C1 segment of cervical spinal cord (tissue), 14 donors: ENCODE measurements around the gene AURKAIP1.
"Not testable (repeated sequence)": the region's sequence is repeated elsewhere in the genome, so short reads cannot be mapped to it uniquely, and the experiment has no call there.

Experiments
- DNase-seq, 14 donors: peaks; one replicate each; lab custom pipeline; 2025; lab: John Stamatoyannopoulos, UW

Gene AURKAIP1

DNA sequence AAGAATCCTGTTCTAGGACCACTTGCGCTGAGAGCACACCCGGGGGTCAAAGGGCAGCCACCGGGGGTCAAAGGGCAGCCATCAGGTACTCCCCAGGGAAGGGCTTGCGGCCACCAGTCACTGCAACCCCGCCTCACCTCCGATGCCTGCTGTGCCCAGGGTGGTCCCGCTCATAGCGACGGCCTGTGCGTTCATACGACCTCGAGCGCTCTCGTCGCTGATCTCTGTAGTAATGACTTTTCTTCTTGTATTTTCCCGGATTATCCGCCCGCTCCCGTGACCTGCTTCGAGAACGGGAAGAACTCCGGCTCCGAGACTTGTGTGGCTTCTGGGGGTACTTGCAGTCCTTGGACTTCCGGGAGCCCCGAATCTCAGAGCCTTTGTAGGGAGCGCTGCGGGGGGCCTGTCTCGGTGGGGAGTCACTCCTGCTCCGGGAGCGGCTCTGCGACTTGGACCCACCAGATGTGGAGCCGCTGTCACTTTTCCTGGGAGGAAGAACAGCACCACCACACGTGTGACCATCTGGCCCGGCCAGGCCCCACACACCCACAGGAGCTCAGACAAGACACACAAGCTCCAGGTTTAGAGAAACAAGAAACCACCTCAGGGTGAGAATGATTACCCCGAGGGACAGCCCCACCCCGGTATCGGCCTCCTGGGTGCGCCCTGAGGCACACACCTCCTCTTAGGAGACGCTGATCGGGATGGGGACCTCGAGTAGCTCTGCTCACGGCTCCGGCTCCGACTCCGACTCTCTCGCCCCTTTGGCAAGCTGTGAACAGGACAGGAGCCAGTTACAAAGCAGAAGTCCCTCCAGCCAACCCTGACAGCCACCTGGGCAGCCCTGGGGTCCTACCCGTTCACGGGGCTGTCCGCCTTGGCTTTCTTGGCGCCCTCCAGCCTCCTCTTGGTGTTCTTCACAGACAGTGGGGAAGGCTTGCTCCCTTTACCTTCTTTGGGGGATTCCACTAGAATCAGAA lies 12.4 kb upstream of the AURKAIP1 start:
- no peak for DNase-seq

DNA sequence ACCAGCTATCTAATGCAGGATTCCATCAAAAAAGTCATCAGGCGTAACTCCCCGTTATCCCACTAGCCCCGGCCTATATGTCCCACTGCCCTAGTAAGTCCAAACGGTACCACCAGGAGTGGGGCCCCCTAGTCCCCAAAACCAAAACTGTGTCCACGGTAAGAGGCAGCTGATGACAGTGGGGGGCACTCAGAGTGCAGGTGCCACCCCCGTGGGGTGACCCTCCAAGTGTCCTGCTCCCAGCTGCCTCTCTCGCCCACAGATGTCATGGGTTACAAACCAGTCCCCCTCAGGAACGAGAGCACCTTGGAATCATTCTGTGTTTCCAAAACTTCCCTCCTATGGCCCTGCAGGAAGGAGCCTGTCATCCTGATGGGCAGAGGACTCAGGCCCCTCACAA lies 10.9 kb upstream of the AURKAIP1 start:
- DNase-seq = no peak

DNA sequence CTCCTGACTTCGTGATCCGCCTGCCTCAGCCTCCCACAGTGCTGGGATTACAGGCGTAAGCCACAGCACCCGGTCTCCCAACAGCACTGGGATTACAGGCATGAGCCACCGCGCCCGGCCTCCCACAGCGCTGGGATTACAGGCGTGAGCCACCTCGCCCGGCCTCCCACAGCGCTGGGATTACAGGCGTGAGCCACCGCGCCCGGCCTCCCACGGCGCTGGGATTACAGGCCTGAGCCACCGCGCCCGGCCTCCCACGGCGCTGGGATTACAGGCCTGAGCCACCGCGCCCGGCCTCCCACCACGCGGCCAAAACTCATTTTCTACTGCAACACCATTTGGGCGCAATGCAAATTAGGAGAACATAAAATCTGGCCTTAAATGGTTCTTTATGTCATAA lies 10.3 kb upstream of the AURKAIP1 start:
- DNase-seq = not testable (repeated sequence)

DNA sequence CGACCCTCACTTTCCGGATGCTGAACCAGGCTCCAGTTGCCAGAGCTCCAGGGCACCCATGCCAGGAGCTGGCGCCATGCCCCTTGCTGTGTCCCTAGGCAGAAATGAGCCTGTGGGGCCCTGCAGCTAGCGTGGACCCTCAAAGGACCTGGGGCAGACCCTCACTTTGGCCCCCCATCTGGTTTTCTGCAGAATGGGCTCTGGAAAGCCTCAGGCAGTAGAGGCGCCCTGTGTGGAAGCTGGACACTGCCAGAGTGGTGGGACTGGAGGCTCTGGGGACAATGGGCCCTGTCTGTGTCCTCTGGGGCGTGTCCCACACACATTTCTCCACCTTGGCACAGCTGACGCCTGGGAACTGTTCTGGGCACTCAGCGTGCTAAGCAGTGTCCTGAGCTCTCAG lies 6.3 kb upstream of the AURKAIP1 start:
- no peak for DNase-seq

DNA sequence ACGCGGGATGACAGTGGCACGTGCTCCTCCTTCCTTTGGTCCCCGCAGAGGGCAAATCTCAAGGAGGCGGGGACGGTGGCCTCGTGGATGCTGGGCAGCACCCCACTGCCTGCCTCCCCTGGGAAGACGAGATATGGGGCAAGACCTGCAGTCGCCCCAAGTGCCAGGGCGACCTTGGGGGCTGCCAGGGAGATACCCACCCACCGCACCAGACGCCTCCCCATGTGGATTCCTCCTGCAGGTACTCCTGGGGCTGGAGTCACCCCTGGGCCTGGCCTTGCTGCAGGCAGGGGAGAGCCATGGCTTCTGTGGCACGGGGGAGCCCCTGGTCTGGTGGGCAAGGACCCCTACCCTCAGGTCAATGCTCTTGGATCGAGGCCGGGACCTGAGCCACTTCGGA lies 5.9 kb upstream of the AURKAIP1 start:
- DNase-seq = no peak

DNA sequence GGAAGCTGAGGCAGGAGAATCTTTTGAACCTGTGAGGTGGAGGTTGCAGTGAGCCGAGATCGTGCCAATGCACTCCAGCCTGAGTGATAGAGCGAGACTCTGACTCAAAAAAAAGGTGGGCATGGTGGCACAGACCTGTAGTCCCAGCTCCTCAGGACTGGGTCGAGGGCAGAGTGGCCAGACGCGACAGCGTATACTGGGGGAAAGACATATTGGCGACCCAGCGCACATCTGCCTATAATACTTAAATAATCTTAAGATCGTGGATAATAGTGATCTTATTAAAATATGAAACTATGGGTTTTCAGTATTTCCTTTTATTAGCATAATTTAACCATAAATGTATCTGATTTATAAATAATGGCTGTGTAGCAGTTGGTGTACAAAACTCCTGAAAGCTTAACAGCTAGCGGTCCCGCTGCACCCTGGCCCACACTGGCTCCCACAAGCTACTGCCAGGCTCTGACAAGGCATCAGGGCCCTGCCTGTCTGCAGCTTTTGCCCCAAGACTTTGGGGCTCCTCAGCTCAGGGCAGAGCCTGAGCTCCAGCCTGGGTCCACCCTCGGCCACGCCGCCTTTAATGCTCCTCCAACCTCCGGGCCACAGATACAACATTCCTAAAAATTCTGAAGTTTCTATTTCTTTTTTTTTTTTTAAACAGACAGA lies 2.7 kb upstream of the AURKAIP1 start:
- DNase-seq = no peak

DNA sequence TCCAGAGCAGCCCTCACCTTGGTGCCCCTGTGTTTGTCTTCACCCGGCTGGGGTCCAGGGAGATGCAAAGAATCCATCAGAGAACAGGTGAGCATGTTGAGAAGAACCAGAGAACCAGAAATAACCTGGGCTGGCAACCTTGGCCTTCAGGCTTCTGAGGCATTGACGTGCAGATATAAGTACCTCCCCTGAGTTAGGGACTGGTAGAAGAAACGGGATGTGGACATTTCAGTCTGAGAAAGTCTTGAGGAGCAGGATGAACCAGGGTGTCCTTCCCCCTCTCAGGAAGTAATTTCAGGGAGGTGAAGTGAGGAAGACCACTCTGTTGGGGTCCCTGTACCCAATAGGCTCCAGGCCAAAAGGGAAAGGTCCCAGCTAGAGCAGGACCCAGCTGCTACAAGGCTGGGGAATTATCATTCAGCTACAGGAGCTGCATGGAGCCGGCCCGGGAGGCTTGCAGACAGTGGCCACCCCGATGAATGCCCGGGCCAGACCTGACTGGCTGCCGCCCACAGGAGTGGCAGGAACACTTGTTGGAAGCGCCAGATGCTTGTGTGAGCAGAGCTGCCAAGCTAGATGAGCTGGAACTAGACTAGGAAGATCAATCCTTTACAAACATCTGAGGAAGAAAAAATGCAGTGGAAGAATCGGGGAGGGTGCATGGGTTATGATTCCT lies 1.7 kb upstream of the AURKAIP1 start:
- DNase-seq = no peak

DNA sequence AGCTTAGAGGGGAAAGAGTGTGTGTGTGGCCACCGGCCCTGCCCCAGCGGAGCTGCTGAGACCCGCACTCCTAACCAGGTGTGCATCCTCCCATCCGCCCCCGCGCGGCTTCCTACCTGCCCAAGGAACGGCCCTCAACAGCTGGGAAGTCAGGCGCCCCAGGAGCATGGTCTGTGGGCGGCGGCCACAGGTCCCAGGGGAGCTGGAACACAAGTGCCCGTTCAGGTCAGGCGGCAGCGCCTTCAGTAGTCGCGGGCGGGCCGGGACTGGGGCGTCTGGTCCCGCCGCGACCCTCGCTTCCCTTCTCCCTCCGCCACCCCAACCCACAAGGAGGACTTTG lies 448 bp downstream of the AURKAIP1 start:
- DNase-seq = no peak

DNA sequence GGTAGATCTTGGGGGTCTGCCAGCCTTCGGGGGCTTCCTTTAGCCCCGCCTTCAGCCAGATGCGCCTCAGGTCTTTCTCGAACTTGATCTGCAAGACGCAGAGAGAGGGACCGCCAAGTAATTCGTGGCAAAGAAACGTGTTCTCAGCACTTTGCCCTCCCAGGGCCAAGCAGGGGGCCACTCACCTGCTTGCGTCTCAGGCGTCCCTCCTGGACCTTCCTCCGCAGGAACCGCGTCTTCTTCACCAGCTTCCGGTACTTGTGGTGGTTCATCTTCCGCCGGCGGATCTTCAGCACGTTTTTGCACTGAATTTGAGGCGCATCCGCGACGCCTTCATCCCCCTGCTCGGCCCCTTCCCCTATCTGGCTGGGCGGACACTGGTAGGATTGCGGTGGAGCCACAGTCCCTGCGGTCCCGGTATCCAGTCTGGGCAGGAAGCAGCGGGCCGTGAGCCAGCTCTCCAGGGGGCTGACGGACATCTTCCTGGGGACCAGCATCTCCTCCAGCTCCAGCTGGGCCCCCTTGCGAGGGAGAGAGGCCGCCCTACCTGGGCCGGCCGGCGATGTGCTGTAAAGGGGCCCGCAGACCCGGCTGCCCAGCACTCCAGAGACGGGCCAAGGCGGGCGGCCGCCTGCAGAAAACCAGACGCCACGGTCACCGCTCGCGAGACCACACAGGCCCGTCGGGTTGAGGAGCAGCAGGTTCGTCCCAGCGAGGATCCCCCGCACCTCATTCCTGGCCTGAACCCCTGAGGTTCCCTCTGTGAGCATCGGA lies 1.0 kb downstream of the AURKAIP1 start:
- DNase-seq = no peak

DNA sequence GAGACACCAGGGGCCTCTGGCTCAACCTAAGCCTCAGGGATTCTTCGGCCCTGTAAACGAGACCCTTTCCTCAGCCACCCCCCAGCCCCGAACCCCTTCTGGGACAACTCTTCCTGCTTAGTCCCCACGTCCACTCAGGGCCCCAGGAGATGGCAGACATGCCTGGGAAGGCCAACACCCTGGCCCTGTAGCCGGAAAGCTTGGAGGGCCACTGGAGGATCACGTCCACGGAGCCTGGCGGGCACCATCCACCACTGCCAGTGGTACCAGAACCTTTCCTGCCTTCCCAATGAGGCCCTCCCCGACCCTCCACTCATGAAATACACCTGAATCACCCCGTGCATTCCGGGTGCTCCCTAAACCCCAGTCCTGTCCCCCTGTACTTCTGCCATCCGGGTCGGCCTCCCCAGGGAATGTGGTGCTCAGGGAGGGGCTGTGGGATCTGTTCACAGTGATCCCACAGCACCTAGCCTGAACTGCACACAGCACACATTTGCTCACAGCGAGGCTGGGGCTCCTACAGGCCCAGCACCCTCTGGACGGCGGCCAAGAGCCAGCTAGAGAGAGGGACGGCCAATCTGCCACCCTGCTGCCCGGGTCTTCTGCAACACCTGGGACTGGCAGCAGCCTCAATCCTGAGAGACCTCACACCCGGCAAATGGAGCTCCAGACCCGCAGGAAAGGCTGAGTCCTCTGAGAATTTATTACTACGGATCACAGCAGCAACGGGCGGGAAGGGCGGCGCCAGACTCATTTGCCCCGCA lies 1.8 kb downstream of the AURKAIP1 start:
- DNase-seq = no peak

DNA sequence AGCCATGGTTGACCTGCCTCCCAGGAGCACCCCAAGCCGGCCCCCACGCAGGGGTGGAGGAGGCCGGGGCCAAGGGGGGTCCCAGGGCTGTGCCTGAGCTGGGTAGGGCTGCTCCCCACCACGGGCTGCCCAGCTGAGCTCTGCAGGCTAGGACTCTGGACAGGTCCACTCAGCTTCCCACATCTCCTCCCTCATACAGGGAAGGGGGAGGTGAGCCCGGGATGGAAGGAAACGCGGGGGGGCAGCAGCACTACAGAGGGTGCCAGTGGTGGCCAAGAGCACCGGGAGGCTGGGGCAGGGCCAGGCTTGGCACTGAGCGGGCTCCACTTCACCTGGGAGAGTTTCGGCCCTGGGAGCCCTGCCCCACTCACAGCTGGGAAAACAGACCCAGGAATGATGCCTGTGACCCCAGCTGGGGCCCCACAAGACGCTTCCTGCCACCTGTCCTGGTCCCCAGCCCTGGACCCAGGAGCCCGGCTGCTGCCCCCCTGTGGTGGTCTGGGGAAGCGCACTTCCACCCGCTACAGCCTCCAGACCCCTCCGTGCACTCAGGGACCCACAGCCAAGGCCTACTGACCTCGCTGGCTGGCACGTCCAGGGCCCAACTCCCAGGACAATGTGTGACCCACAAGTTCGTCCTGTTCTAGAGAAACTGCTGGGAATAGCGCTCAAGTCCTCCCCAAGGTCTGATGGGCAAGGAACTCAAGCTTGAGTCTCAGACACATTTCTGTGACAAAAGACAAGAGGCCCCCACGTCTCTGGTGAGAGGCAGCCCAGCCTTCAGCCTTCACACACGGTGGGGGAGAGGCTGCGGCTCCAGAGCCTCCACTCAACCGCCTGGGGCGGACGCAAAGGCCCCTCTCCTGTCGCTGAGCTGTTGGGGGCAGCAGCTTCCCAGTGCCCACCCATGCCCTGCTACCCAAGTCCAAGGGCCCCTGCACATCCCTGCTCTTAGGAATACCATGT lies 3.0 kb downstream of the AURKAIP1 start:
- DNase-seq = peak in 5 of 14 donors; percentile 15 to 49 (median 20)

DNA sequence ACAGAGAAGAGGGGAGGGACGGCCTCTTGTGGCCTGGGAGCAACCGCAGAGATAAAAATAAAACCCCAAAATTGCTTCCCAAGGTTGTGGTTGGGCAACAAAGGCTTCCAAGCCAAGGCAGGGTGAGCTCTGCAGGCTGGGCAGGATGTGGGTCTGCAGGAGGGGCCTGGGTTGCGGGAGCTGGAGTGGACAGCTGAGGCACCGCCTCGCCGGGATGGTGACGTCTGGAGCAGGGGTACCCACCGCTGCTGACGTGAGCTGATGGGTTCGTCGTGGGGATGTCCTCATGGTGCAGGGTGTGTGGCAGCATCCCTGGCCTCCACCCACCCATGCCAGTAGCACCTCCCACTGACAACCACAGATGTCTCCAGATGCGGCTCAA lies 3.7 kb downstream of the AURKAIP1 start:
- DNase-seq = no peak

DNA sequence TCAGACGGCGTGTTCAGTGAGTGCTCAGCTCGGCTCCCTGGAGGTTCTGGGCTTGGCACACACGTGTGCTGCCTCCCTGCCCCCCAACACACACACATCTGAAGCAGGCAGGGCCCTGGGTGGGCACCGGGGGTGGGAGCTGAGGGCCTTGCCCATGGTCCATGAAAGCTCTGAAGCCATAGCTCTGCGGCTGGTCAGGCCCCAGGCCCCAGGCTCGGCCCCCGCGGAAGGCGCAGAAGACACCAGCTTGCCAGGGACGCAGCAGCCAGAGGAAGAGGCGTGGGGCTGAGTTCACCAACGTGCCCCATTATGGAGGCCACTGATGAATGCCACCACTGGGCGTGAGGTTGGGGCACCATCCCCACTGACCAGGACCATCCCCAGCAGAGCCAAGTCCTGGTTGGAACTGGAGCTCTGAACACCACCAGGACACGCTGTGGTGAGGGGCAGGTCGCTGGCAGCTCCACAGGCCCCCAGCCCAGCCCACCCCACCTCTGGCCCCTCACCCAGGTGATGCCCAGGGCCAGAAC lies 4.2 kb downstream of the AURKAIP1 start:
- DNase-seq = no peak

DNA sequence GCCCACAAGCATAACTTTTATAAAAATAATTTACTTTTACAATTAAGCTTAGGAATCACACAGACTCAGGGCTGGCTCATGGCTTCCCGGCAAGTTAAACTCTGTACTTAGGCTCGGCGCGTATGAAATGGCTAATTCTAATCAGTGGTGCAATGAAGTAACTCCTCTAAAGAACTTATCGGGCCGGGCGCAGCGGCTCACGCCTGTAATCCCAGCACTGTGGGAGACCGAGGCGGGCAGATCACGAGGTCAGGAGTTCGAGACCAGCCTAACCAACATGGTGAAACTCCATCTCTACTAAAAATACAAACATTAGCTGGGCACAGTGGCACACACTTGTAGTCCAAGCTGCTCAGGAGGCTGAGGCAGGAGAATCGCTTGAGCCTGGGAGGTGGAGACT lies 4.9 kb downstream of the AURKAIP1 start:
- DNase-seq = not testable (repeated sequence)

DNA sequence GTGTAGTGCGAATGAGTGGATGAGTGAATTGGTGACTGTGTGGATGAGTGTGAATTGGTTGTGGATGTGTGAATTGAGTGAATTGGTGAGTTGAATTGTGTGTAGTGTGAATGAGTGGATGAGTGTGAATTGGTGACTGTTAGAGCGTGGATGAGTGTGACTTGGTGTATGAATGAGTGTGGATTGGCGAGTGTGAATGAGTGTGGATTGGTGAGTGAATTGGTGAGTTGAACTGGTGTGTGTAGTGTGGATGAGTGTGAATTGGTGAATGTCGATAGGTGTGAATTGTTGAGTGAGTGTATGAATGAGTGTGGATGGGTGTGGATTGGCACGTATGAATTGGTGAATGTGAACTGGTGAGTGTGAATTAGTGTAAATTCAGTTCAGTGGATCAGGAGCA lies 7.7 kb downstream of the AURKAIP1 start:
- DNase-seq = no peak

DNA sequence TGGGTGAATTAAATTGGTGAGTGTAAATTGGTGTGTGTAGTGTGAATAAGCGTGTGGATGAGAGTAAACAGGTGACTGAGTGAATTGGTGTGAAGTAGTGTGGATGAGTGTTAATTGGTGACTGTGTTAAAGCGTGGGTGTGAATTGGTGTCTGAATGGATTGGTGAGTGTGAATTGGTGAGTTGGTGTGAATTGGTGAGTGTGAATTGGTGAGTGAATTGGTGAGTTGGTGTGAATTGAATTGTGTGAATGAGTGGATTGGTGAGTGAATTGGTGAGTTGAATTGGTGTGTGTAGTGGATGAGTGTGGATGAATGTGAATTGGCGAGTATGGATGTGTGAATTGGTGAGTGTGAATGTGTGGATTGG lies 8.3 kb downstream of the AURKAIP1 start:
- DNase-seq = no peak

DNA sequence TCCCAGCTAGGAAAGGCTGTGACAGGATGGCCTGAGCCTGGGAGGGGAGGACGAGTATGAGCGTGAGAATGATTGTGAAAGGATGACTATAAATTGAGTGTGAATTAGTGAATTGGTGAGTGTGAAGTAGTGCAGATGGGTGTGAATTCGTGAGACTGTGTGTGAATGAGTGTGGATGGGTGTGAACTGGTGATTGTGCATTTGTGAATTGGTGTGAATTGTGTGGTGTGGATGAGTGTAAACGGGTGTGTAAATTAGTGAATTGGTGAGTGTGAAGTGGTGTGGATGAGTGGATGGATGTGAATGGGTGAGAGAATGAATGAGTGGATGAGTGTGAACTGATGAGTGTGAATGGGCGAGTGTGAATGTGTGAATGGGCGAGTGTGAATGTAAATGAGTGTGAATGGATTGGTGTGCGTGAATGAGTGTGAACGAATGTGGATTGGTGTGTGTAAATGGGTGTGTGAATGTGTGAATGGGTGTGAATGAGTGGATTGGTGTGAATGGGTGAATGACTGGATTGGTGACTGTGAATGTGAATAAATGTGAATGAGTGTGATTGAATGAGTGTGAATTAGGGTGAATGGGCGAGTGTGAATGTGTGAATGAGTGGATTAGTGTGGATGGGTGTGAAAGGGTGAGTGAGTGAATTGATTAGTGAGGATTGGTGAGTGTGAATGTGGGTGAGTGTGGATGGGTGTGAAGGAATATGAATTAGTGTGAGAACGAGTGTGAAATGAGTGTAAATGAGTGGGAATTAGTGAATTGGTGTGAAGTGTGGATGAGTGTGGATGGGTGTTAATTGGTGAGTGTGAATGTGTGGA lies 8.9 kb downstream of the AURKAIP1 start:
- no peak for DNase-seq

DNA sequence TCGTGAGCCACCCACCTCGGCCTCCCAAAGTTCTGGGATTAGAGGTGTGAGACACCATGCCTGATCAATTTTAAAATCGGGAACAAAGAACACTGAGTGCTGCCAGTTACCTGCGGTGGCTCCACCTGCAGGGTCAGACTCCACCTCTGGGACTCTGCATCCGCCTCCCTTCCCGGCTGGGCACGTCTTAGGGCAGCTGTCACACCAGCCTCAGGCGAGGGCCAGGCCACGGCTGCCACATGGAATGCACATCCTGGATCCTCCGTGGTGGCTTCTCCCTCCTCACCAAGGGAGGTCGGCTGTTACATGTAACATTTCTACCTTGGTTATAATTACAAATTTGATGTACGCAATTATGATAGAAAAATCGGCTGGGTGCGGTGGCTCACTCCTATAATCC lies 10.7 kb downstream of the AURKAIP1 start:
- DNase-seq = no peak

DNA sequence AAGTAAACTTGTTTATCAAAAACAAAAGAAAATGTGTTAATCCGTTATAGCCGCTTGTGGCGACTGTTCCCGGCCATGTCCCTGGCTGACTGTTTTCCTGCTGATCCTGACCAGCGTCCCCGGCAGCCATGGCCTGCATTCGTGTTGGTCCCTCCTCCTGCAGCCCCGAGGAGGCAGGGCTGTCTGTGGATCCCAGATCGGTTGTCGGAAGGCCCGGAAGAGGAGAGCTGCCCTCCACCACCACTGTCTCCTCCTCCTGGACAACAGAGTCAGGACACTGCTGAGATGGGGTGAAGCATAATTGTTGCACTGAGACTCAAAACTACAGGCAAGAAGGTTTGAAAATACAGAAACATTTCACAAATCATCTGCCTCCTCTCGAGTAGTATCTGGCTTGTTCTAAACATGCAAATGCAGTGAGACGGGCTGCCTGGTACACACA lies 13.0 kb downstream of the AURKAIP1 start:
- no peak for DNase-seq
